NCI-H2107 treated with DMSO at 0.1 percent for 48 hours (cell line): Measurements from ENCODE around the gene ACBD4.

Experiments used
- DNase-seq: peaks from one replicate; lab custom pipeline; 2025; ENCODE audit not compliant: unreplicated experiment; lab: John Stamatoyannopoulos, UW

Gene ACBD4

DNA sequence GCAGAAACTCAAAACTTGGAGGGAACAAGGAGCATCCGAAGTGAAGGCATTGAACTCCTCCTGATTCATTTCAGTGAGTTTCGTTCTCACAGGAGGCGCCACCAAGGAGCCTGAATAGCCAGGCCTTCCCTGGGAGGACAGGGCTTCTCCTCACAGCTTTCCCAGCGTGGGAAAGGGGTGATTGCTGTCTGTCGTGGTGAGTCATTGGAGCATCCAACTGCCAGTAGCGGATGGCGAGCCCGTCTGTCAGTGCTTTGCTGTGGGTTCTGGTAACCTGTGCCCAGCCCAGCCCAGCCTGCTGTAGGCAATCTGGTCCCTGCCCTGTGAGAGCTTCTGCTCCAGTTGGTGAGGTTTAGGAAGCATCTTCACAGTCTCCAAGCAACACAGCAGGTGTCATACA, 31.5 kb upstream of the ACBD4 start:
- DNase-seq, result no peak

DNA sequence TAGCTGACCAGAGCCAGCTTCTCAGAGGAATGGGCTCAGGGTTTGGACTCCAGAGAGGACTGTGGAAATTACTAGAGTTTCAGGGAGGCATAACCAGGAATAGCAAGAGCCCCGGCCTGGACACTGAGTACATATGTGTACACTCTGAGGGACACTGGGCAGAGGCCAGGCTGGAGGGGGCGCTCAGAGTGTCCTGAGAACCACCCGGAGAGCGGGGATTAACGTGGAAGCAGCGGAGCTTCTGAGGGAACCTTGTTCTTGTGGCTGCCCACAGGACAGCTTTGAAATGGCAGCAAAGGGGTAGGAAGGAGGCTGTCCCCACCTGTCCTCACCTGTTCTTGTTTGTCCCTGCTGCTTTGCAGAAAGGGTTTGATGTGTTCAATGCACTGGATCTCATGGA, 31.0 kb upstream of the ACBD4 start:
- no peak for DNase-seq

- no peak for DNase-seq
Observed at GRCh38 chr17:45104907-45105624, 30.4 kb upstream of the ACBD4 start.

- DNase-seq, result no peak
Observed at GRCh38 chr17:45106096-45106495, 29.4 kb upstream of the ACBD4 start.

- no peak for DNase-seq
Observed at GRCh38 chr17:45106582-45106981, 28.9 kb upstream of the ACBD4 start.

GRCh38 chr17:45107293-45108010, 28.0 kb upstream of the ACBD4 start:
- no peak for DNase-seq

DNA sequence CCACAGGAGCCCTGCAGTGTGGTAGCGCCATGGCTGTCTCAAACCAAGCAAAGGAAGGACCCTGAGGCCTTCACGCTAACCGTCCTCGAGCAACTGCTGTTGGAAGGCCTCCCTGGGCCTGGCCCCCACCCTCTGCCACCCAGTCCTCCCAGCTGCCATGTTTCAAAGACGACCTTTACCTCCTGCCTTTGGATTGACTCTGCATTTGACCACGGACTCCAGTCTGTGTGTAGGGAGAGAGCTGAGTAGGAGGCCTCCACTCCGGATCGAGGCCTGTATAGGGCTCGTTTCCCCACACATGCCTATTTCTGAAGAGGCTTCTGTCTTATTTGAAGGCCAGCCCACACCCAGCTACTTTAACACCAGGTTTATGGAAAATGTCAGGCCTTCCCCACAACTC, 27.4 kb upstream of the ACBD4 start:
- no peak for DNase-seq

GRCh38 chr17:45108595-45109521, 26.6 kb upstream of the ACBD4 start:
- DNase-seq, result no peak

GRCh38 chr17:45110676-45111611, 24.5 kb upstream of the ACBD4 start:
- no peak for DNase-seq

DNA sequence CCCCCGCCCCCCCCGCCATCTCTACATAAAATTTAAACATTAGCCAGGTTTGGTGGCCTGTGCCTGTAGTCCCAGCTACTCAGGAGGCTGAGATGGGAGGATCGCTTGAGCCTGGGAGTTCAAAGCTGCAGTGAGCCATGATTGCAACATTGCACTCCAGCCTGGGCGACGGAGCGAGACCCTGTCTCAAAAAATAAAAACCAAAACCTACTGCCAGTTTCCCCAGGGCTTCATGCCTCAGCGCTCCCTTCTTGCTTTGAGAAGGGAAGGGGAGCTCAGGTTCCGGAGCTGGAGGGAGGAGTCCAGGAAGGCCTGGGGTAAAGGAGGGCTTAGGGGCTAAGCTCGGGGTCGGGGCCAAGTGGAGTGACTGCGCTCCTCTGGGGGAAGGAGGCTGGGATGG, 23.6 kb upstream of the ACBD4 start:
- DNase-seq, result no peak

GRCh38 chr17:45112559-45113423, 22.7 kb upstream of the ACBD4 start:
- DNase-seq, result no peak

DNA sequence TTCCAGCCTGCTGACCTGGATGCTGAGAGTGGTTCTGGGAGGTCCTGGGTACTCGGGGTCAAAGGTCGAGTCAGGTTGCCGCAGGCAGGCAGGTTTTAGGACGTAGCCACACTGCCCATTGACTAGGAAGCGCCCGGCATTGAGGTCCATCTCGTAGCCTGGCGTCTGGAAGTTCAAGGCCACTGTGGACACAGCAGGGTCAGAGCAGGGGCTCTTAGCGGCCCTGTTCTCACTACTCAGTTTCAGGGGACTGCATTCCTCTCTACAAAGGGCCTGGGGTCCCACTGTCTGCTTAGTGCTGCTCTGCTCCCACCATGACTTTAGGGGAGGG, 22.1 kb upstream of the ACBD4 start:
- DNase-seq, result no peak

- DNase-seq, result no peak
Observed at GRCh38 chr17:45114117-45114932, 21.2 kb upstream of the ACBD4 start.

GRCh38 chr17:45115015-45115625, 20.4 kb upstream of the ACBD4 start:
- DNase-seq, result no peak

GRCh38 chr17:45115871-45116270, 19.6 kb upstream of the ACBD4 start:
- DNase-seq, result no peak

GRCh38 chr17:45116434-45117016, 19.0 kb upstream of the ACBD4 start:
- no peak for DNase-seq

DNA sequence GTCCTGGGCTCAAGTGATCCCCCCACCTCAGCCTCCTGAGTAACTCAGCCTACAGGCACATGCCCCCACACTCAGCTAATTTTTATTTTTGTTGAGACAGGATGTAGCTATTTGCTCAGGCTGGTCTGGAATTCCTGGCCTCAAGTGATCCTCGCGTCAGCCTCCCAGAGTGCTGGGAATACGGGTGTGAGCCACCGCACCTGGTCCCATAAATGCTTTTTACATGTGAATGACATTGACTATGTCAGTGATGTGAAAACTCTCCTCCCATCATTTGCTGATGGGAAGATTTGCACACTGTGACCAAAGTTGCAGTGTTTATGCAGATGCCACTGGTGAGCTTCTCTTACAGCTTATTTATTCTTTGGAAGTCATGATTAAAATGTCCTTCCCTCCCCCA, 18.2 kb upstream of the ACBD4 start:
- DNase-seq, result no peak
